ENCODE data around the gene BRI3. TPM values are rescaled to one million over a fixed set of nuclear protein-coding genes. Genes with fewer than 3 reads are reported as not detected.

BRI3 gene
- total RNA-seq, 1 experiment from 2014 or later: 87.6 TPM

DNA sequence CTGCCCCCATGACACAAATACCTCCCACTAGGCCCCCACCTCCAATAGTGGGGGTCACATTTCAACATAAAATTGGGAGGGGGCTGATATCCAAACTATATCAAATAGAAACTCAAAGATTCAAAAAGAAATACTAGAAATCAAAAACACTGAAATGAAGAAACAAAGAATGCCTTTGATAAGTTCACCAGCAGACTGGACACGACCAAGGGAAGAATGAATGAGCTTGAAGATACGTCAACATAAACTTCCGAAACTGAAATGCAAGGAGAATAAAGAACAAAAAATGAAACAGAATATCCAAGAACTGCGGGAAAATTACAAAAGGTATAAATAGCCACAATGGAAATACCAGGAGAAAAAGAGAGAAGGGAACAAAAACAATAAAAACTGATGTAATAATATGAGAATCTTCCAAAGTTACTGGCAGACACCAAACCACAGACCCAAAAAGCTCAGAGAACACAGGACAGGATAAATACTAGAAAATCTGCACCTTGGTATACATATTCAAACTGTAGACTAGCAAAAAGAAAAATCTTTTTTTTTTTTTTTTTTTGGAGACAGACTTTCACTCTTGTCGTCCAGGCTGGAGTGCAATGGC lies 49.5 kb downstream of the BRI3 start:
- DNase-seq (ENCODE audit: low spot score): no peak
- in situ Hi-C loops (cut with HindIII; ENCODE audit: low sequenced_read_pairs): no loop called here

DNA sequence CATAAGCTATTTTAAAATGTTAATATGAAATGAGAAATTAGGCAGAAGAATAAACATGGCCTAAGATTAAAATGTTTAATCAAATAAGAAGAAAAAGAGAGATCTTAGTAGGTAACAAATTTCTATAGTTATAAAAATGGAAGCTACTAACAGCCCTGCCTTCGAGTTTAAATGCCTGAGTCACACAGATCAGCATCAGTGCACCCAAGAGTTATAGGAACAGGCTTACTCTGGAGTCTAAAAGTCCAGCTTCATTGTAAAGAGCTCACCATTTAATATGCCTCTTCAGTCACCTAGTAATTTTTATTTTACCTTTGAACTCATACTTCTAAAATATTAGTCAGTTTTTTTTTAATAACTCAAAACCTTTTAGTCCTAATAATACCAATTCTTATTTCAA lies 52.6 kb downstream of the BRI3 start:
- in situ Hi-C loops (cut with HindIII; ENCODE audit: low sequenced_read_pairs): no loop called here
- no peak for DNase-seq (ENCODE audit: low spot score)

DNA sequence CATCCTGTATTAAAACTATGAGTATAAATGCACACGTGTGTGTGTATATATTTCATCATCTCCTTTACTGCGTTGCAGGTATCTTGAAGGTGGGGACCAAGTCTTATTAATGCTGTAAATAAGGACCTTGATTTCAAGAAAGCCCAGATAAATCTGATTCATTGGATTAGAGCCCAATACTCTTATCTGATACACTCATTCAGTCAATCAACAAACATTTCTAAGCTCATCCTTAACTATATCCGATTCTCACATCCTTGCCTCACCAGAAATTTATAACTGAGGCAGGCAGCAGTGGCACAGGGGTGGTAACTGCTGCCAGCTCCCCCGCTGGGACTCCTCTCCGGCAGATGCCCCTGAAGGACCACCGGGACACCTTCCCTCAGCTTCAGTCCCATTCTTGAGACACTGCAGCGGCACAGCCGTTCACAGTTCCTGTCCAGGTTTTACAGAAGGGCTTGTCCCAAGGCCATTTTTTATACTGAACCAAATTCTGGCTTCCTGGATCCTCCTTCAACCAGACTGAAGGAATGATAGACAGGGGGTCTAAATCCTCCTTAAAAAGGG lies 54.0 kb downstream of the BRI3 start:
- in situ Hi-C loops (cut with HindIII; ENCODE audit: low sequenced_read_pairs): no loop called here

DNA sequence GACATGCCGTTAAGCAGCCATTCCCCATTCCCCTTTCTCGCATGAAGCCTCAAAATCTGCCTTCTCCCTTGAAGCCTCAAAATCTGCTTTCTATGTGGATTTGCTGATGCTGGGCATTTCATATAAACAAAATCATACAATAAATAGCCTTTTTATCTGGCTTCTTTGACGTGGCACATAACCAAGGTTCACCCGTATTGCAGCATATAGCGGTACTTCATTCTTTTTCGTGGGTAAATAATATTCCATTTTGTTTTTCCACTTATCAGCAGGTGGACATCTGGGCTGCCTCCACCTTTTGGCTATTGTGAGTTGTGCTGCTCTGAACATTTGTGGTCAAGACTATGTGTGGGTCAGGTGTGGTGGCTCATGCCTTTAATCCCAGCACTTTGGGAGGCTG lies 57.0 kb downstream of the BRI3 start:
- DNase-seq (ENCODE audit: low spot score): no peak

More for the DNA sequence above, 54.0 kb downstream of the BRI3 start:
- DNase-seq (ENCODE audit: low spot score): no peak

DNA sequence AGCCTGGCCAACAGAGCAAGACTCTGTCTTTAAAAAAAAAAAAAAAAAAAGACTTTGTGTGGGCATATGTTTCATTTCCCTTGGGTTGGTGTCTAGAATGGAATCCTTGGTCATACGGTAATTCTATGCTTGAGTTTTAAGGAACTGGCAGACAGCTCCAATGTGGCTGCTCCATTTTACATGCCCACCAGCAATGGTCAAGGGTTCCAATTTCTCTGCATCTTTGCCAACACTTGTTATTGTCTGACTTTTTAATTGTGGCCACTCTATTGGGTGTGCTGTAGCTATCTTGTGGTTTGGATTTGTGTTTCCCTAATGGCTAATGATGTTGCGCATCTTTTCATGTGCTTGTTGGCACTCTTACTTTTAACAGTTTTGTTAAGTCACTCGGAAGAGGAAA lies 57.6 kb downstream of the BRI3 start:
- DNase-seq (ENCODE audit: low spot score): no peak

More for the DNA sequence above, 57.0 kb downstream of the BRI3 start:
- in situ Hi-C loops (cut with HindIII; ENCODE audit: low sequenced_read_pairs): no loop called here

DNA sequence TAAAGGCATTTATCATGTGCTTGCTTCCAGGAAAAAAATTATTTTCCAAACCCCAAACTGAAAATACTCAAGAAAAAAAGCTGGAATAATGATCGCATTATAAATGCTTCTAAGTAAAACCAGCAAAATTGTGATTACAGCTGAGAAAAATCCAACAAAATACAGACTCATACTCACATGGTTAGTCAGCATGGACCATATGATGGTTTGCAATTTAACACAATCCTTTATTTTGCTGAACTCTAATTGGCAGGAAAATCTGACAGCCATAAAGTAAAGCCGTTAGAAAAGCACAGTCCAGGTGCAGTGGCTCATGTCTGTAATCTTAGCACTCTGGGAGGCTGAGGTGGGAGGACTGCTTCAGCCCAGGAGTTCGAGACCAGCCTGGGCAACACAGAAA lies 59.6 kb downstream of the BRI3 start:
- in situ Hi-C loops (cut with HindIII; ENCODE audit: low sequenced_read_pairs): no loop called here
- no peak for DNase-seq (ENCODE audit: low spot score)

More for the DNA sequence above, 57.6 kb downstream of the BRI3 start:
- in situ Hi-C loops (cut with HindIII; ENCODE audit: low sequenced_read_pairs): no loop called here

Other genes starting within 250 kb of the BRI3 start
- gene LMTK2, start 174.8 kb upstream of the BRI3 start, total RNA-seq (2014; rRNA removed; shearing (Covaris generic)): 5.8 and 9.4 TPM in 2 replicates
- 0.37 TPM in 1 of 2 replicates, not detected in the other for gene BHLHA15, start 70.2 kb upstream of the BRI3 start, total RNA-seq (2014; rRNA removed; shearing (Covaris generic))
- 13.6 and 53.5 TPM in 2 replicates for gene TECPR1, start 29.5 kb upstream of the BRI3 start, total RNA-seq (2014; rRNA removed; shearing (Covaris generic))
- 18.8 and 23.3 TPM in 2 replicates for gene BAIAP2L1, start 119.4 kb downstream of the BRI3 start, total RNA-seq (2014; rRNA removed; shearing (Covaris generic))